Measurements from ENCODE around the gene CNTN5.

CNTN5 gene

GRCh38 chr11:100163471-100163870, 1142.7 kb downstream of the CNTN5 start:
- TF ChIP-seq, protein P1, sequence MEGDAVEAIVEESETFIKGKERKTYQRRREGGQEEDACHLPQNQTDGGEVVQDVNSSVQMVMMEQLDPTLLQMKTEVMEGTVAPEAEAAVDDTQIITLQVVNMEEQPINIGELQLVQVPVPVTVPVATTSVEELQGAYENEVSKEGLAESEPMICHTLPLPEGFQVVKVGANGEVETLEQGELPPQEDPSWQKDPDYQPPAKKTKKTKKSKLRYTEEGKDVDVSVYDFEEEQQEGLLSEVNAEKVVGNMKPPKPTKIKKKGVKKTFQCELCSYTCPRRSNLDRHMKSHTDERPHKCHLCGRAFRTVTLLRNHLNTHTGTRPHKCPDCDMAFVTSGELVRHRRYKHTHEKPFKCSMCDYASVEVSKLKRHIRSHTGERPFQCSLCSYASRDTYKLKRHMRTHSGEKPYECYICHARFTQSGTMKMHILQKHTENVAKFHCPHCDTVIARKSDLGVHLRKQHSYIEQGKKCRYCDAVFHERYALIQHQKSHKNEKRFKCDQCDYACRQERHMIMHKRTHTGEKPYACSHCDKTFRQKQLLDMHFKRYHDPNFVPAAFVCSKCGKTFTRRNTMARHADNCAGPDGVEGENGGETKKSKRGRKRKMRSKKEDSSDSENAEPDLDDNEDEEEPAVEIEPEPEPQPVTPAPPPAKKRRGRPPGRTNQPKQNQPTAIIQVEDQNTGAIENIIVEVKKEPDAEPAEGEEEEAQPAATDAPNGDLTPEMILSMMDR (IDR thresholded peaks at IDR 0.05; ENCODE audit: extremely low read depth, missing control alignments) = no peak
- no peak for DNase-seq (ENCODE audit: low spot score)

DNA sequence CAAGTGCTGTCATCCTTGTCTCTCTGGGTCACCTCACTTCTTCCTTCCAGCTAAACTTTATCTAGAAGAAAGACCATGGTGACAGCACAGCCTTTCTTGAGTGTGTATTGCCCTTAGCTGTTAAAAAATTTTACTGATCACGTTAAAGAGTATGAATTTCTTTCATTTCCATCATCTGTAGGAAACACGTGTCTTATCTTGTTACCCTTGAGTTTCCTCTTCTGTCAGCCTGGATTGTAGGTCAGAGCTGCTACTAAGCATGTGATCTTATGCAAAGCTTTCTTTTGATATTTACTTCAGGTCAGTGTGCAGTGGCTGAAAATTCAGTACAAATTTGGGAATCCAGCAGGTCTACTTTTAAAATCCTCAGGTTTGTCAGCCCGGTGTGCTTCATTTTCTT, 1154.1 kb downstream of the CNTN5 start:
- no peak for DNase-seq (ENCODE audit: low spot score)
- TF ChIP-seq, protein P1 (IDR thresholded peaks at IDR 0.05; ENCODE audit: extremely low read depth, missing control alignments) = no peak

DNA sequence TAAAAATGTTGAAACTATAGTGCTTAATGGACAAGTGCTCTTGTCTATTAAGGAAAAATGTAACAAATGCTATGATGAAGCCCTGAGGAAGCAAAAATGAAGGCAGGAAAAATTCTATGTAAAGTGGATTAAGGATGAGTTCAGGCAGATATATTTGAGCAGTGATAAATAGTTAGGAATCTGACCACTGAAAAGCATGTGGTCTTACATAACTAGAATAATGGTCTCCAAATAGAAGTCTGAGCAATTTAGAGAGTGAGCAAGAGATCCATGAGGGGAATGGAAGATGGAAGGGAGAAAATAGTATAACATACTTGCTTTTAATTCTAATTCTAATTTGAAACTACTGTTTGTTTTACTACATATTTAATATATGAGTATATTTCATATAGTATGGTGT, 1155.7 kb downstream of the CNTN5 start:
- no peak for DNase-seq (ENCODE audit: low spot score)
- TF ChIP-seq, protein P1 (IDR thresholded peaks at IDR 0.05; ENCODE audit: extremely low read depth, missing control alignments) = no peak

- DNase-seq (ENCODE audit: low spot score) = no peak
- TF ChIP-seq, protein P1 (IDR thresholded peaks at IDR 0.05; ENCODE audit: extremely low read depth, missing control alignments) = no peak
These were observed 1156.9 kb downstream of the CNTN5 start for GRCh38 chr11:100177651-100178050.

- TF ChIP-seq, protein P1 (IDR thresholded peaks at IDR 0.05; ENCODE audit: extremely low read depth, missing control alignments) = no peak
- DNase-seq (ENCODE audit: low spot score) = no peak
These were observed 1161.6 kb downstream of the CNTN5 start for GRCh38 chr11:100182350-100182749.

DNA sequence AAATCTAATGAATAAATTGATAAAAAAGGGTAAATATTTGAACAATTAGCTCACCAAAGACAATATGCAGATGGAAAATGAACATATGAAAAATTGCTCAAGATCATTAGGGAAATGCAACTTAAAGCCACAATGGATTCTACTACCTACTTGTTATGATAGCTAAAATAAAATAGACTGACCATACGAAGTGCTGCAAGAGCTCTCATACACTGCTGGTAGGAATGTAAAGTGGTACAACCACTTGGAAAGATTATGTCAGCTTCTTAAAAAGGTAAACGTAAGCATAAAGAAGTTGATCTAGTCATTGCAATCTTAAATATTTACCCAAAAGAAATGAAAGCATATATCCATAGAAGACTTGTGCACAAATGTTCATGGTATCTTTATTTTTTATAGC, 1162.2 kb downstream of the CNTN5 start:
- DNase-seq (ENCODE audit: low spot score) = no peak
- TF ChIP-seq, protein P1 (IDR thresholded peaks at IDR 0.05; ENCODE audit: extremely low read depth, missing control alignments) = no peak

- TF ChIP-seq, protein P1 (IDR thresholded peaks at IDR 0.05; ENCODE audit: extremely low read depth, missing control alignments) = no peak
- DNase-seq (ENCODE audit: low spot score) = no peak
These were observed 1164.8 kb downstream of the CNTN5 start for GRCh38 chr11:100185588-100185987.
